Stimulated activated CD8-positive, alpha-beta memory T cell treated with anti-CD3 and anti-CD28 coated beads, Interleukin-15, amount 100 ng/mL, for 4 hours (primary cell): ENCODE results near the gene RMND5B.
"Not testable (repeated sequence)": the region's sequence is repeated elsewhere in the genome, so short reads cannot be mapped to it uniquely, and the experiment has no call there.

Source experiments
- DNase-seq, 2 donors: peaks; one replicate each; pipeline ENCODE4 v3.0.0-alpha.2; 2020; ENCODE audit warnings: low read depth in 2 of 2

RMND5B gene

DNA sequence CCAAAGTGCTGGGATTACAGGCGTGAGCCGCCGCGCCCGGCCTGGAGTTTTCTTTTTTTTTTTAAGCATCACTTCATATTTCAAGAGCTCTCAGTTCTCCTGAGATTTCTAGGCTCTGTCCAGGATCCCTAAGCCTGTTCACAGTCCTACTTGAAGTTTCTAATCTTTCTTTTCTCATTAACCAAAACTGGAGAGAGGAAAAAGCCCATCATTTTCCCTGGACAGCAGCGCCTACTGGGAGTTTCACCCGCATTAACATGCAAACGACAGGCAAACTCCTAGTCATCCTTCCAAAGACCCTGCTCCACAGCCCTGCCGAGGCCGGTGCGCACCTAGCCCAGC, 609 bp upstream of the RMND5B start:
- DNase-seq: not testable (repeated sequence)

DNA sequence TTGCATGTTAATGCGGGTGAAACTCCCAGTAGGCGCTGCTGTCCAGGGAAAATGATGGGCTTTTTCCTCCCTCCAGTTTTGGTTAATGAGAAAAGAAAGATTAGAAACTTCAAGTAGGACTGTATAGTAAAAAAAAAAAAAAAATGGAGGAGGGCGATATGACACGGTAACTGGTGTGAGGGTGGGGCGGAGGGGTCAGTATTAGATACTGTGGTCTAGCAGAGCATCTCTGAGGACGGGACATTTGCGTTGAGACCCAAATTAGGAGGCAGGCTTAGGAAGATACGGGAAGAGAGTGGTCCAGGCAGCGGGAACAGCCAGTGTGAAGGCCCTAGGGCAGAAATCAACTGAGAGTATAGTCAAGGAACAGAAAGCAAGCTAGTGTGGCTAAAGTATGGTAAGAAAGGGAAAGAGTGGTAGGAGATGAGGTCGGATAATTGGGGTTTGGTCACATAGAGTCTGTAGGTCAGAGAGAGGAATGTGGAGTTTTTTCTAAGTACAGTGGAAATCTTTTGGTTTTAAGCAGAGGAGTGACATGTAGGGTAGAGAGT, 707 bp downstream of the RMND5B start:
- no peak for DNase-seq

DNA sequence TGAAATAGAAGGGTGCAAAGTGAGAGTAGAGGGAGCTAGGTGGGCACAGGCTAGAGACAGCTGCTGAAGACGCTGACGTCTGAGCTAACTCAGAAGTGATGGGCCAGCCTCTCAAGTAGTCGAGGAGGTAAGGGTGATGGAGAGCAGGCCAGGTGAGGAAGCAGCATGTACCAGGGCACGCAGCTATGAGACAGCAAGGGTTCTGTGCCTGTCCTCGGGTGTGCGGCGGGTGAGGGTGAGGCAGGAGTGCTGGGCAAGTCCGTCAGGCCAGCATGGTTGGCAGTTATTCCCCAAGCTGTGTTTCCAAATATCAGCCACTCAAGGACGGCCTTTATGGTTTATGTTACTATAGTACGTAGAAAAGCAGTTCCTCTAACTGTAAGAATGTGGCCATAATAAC, 6.2 kb downstream of the RMND5B start:
- no peak for DNase-seq

DNA sequence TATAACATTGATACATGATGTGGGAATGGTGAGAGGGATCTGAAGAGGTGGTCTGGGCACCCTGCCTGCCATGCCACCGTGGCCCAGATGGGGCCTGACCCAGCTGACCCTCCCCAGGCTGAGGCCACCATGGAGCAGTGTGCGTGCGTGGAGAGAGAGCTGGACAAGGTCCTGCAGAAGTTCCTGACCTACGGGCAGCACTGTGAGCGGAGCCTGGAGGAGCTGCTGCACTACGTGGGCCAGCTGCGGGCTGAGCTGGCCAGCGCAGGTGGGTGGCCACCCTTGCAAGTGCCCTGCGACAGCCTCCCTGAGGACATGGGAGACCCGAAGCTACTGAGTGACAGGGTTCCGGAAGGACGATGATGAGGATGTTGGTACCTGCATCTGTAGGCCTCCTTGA, 7.2 kb downstream of the RMND5B start:
- no peak for DNase-seq

DNA sequence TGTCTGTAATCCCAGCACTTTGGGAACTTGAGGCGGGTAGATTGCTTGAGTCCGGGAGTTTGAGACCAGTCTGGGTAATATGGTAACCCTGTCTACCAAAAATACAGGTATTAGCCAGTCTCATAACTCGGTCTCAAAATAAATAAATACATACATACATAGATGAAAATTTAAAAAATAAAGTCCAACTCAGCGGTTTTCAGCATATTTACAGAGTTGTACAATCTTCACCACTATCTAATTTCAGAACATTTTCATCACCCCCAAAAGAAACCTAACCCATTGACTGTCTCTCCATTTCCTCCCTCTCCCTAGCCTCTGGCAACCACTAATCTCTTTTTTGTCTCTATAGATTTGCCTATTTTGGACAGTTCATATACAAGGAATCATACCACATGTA, 10.7 kb downstream of the RMND5B start:
- DNase-seq: no peak

DNA sequence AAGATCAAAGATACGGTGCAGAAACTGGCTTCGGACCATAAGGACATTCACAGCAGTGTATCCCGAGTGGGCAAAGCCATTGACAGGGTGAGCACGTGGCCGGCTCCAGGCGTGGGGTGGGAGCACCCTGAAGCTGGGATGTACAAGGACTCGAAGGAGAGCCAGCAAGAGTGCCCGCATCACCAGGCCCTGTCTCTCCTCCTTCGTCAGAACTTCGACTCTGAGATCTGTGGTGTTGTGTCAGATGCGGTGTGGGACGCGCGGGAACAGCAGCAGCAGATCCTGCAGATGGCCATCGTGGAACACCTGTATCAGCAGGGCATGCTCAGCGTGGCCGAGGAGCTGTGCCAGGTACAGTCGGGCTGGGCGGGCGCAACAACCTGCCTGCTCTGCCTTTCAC, 11.8 kb downstream of the RMND5B start:
- no peak for DNase-seq

DNA sequence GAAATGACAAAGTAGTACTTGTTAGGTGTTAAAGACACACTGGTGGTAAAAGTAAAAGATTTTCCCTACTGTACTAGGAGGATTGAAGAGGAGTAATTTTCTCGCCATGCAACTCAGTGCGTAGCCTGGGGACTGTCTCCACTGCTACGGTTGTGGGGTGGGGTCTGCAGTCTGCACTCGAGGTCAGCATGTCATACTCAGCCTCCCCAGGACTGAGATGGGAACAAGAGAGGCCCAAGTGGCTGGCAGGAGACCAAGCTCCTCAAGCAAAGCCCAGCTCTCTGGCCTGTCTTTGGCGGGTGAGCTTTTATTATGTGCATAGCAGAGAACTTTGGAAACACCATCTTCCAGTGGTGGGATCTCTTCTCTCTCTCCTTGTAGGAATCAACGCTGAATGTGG, 12.4 kb downstream of the RMND5B start:
- no peak for DNase-seq

DNA sequence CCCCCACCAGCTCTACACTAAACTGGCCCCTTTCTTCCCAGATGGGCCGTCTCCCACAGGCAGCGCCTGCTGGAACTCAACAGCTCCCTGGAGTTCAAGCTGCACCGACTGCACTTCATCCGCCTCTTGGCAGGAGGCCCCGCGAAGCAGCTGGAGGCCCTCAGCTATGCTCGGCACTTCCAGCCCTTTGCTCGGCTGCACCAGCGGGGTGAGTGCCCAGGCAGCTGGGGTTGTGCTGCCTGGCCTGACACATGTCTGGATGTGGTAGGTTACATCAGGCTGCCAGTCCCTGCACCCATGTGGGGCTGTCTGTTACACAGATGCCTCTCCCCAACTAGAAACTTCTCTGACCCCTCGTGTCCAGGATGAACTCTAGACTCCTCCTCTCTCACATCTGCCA, 13.1 kb downstream of the RMND5B start:
- no peak for DNase-seq

DNA sequence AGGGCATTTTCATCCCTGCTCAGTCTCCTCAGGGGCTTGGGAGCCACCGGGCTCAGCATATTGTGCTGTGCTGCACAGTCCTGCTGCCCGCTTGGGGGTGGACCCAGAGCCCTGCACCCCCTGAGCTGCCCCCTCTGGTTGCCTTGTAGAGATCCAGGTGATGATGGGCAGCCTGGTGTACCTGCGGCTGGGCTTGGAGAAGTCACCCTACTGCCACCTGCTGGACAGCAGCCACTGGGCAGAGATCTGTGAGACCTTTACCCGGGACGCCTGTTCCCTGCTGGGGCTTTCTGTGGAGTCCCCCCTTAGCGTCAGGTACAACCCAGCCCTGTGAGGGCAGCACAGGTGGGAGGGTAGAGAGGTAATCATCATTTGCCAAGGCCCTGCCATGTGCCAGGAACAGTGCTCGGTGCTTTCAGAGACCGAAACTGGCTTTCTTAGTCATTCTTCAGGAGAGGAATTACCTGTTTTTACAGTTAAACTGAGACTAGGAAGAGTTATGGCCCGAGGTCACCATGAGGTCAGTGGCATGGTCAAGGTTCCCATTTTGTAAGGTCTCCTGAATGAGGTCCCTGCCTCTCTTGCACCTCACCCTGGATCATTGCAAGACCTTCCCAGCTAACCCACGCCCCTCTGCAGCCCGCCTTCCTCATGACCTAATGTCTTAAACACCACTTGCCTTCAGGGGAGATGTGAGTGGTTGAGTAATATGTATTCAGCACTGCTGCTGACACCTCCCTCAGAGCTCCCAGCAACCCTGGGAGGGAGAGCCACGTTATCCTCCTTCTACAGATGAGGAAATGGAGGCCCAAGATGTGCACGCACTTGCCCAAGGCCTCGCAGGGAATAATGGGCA, 15.4 kb downstream of the RMND5B start:
- DNase-seq: peak; percentile 43 to 50

DNA sequence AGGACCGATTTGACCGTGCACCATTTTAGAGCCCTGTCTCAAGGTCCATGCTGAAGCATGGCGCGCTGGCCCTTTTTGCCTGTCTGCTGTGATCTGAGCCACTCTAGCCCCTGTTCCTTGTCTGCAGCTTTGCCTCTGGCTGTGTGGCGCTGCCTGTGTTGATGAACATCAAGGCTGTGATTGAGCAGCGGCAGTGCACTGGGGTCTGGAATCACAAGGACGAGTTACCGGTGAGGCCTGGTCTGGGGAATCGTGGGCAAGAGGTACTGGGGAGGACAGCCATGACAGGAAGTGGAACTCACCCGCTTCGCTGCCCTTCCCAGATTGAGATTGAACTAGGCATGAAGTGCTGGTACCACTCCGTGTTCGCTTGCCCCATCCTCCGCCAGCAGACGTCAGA, 16.6 kb downstream of the RMND5B start:
- DNase-seq: no peak

DNA sequence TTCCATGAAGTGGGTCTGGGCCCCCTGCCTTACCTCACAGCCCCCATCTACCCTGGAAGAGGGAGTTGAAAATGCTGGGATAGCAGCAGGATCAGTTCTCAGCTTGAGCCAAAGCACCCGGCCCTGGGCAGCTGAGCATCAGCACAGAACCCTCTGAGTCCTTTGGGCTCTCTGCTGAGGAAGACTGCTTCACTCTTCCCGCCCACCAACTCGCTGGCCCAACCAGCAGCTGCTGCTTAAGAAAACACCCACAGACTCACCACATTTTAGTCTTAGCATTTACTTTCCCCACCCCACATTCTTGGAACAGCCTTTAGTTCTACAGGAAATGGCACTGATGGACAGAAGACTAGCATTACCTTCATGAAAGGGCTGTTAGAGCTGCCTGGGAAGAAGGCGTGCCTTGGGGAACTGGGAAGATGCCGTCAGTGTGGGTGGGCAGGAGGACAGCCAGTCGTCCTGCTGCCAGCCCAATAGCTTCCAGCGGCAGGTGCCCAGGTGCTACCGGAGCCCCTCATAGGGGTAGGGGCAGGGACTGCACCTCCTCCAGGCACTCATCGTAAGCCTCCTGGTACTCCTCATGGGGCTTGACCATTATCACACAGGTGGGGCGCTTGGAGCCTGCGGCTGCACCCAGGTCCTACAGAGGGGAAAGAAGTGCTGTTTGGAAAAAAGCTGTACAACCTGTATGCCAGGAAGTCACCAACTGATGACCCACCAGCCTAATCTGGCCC, 18.6 kb downstream of the RMND5B start:
- DNase-seq: no peak

DNA sequence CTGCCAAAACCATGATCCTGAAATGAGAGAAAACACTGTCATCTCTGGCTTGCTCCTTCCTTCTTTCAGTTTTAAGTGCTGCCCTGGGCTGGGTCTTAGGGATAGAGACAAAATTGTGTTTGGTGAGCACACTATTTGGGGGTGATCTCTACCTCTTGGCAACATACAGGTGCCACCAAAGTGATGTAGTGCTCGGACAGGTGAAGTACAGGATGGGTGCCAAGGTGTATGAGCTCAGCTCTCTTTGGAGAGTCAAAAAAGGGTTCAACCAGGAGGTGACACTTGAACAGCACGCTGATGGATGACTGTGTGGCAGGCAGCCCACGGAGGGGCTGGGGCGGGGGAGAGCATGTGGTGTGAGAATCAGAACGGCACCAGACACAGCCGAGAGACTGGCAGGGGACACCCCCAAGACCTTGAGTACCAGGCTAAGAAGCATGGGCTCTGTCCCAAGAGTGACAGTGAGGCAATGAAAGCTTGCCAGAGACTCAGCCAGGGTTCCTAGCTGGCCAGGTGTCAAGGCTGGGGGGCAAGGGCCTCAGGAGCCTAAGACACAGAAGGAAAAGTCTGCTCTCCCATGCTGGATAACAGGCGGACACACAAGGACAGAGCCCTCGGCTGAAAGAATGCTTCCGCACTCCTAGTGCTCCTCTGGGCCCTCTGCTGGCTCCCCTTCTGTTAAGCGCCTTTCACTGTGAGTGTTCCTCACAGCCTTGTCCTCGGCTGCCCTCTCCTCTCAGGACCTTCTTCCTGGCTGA, 20.3 kb downstream of the RMND5B start:
- DNase-seq: no peak

DNA sequence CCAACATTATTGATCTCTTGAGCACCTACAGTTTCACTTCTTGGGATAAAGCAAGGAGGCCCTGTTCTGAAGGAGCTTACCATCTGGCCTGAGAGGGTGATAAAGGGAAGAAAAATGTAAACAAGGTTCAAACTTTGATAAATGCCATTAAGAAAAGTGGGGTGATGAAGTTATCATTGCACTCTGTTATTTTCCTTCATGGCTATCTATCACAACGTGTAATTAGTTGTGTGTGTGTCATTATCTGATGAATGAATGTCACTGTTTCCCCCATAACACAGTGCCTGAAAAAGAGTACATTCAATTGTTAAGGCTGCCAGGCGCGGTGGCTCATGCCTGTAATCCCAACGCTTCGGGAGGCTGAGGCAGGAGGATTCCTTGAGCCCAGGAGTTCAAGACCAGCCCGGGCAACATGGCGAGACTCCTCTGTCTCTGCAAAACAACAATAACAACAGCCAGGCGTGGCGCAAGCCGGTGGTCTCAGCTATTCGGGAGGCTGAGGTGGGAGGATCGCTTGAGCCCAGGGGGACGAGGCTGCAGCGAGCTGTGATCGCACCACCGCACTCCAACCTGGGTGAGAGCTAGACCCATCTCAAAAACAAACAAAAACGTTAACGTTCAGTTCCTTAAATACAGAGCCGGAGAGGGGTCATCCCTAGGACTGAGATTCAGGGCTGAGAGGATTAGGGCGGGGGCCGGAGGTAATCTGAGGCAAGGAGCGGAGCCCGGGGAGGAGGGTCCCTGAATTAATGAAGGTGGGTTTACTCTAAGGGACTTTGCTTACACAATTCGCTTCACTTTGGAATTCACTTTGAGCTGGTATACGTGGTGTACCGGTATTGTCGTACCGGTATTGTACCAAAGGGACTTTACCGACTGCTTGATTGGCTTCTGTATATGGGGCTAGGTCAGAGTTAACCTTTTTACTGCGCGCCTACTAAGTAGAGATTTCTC, 22.0 kb downstream of the RMND5B start:
- no peak for DNase-seq

DNA sequence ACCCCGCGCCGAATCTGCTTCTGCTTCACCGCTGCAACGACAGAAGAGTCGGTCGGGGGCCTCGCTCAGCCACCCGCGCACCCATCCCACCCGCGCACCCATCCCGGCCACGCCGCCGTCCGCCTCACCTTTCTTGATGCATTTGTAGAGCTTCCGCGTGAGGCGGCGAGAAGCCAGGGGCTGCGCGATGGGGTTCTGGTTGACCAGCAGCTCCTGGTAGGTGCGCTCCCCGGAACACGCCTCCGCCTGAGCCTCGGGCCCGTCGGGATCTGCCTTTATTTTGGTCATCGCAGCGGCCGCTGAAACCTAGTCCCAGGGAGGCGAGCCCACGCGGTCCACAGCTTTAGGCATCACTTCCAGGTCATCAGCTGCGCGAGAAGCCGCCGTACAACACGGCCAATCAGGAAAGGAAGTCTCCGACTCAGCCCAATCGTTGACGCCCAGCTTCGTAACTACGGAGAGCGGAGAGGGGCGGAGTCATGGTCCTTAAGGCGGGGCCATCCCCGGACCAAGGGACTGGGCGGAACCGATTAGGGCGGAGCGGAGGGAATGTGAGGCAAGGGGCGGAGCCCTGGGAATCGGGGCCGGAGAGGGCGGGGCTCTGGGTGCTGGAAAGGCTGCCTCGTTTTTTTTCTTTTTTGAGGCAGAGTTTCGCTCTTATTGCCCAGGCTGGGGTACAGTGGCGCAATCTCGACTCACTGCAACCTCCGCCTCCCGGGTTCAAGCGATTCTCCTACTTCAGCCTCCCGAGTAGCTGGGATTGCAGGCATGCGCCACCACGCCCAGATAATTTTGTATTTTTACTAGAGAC, 22.9 kb downstream of the RMND5B start, which contains the start of gene NHP2:
Gene NHP2, minus strand, starts transcription at position 356 of the 811 bp plus-strand sequence. Its CDS starts 68 bp downstream, at position 288.
- DNase-seq: peak; percentile 92 to 96

DNA sequence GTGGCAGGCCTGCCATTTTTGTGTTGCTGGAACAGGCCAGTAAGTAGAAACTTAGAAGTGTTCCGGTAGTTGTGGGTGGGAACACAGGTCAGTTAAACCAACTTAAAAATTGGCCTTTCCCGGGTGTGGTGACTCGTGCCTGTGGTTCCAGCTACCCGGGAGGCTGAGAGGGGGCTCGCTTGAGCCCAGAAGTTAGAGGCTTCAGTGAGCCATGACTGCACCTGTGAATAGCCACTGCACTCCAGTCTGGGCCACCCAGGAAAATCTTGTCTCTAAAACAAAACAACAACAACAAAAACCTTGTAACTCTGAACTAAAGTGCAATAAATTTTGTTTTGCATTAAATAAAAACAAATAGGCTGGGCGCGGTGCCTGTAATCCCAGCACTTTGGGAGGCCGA, 24.3 kb downstream of the RMND5B start:
- no peak for DNase-seq

DNA sequence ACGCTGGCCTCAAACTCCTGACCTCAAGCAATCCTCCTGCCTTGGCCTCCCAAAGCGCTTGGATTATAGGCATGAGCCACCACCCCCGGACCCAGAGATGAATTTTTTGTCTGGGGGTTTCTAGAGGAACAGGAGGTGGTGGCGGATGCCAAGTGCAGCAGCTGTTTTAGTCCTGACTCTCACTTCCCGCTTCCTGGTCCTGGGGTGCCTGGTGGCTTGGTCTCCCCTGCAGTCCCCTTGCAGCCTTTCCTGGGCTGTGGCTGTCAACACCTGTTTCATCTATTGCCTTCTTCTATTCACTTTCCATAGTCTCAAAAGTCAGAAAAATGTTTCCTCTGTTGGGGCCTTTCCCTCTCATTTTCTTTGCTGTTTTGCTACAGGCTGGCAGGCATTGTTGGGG, 29.4 kb downstream of the RMND5B start:
- DNase-seq: no peak

DNA sequence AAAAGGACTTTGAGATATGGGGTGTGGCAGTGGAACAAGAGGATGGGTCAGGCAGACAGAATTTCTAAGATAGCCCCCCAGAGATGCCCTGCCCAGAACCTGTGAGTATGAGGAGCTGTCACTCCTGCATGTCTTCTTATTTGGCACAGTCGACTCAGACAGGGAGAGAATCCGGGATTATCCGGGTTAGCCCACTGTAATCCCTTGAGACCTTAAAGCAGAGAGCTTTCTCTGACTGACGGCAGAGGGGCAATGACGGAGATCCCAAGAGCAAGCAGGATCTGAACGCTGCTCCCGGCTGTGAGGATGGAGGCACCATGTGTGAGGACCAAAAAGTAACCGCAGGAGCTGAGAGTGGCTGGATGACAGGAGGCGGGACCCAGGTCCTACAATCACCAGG, 31.7 kb downstream of the RMND5B start:
- DNase-seq: no peak

DNA sequence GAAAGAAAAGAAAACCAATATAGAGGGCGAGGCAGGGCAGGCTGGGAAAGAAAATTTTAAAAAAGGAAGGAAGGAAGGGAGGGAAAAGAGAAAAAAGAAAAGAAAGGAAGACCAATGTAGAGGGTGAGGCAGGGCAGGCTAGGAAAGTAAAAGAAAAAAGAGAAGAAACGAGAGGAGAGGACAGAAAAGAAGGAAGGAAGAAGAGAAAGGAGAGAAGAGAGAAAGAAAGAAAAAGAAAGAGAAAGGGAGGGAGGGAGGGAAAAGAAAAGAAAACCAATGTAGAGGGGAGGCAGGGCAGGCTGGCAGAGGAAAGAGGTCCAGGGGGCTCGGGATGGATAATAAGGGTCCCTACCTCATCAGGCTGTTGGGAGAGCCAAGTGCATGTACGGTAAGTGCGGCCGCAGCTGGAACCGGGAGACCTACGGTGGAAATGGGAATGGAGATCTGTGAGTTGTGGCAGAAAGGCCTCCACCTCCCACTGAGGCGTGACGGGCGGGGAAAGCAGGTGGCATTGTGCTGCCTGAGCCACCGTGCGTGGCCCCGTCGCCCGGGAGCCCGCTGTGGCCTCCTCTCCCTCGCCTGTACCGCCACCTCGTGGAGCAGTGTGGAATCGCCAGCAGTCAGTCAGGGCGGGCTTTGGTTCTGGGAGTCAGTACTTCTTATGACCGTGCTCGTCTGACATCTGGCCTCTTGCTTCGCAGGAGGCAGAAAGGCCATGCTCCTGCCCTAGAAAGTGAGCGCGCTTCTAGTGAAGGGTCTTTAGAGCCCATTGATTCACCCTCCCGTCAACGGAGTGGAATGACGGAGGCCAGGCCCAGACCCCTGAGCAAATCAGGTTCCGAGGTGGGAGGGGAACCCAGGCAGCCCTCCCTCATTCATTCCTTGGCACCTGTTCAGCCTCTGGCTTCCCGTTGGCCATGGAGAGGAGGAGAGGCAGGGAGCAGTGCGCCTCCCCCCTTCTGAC, 33.2 kb downstream of the RMND5B start:
- peak; percentile 79 to 80 for DNase-seq

DNA sequence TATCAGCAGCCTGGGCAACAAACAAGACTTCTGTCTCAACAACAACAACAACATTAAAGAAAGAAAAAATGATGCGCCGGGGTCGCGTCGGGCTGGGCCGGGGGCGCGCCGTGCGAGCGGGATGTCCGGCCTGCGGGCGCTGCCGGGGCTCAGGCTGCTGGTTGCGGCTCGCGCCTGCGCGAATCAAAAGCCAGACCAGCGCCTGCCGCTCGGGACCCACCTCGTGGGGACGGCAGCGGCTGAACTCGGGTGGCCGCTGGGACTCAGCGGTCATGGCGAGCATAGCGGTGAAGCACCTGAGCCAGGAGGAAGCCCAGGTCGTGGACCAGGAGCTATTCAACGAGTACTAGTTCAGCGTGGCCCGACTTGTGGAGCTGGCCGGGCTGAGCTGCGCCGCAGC, 34.8 kb downstream of the RMND5B start:
- DNase-seq: no peak
